AG08396 (cell line): ENCODE data around the gene OR11A1.

ENCODE experiments used
- DNase-seq: peaks from one replicate; pipeline ENCODE4 v3.0.0; 2012; ENCODE audit warnings: low spot score, mixed read lengths

The OR11A1 gene

GRCh38 chr6:29456971-29457370 is at the start of gene OR11A1, which contains the start of gene OR2H1:
Gene OR11A1, minus strand, starts transcription at chr6:29457071. Its CDS starts 29,430 bp downstream, at chr6:29427641.
Gene OR2H1, plus strand, starts transcription at chr6:29457155. Its CDS starts 4,615 bp downstream, at chr6:29461770.
- no peak for DNase-seq

- no peak for DNase-seq
Measured at GRCh38 chr6:29506446-29507067, 49.7 kb upstream of the OR11A1 start.

DNA sequence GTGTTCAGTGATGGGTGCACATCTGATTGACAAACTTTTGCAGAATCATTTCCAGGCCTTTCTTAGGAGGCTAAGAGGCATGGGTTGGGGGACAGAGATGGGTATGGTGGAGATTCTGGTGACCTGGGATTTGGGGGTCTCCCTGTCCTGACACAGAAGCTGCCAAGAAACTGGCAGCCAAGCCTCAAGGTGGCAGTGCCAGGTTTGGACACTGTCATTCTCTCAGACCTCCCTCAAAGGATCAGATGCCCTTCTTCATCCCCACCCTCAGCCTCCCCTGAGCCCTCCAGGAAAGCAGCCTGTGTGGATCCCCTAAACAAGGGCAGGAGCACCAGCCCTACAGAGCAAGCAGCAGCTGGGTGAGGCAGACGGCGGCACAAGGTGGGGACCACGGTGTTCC is 48.9 kb upstream of the OR11A1 start:
- no peak for DNase-seq

DNA sequence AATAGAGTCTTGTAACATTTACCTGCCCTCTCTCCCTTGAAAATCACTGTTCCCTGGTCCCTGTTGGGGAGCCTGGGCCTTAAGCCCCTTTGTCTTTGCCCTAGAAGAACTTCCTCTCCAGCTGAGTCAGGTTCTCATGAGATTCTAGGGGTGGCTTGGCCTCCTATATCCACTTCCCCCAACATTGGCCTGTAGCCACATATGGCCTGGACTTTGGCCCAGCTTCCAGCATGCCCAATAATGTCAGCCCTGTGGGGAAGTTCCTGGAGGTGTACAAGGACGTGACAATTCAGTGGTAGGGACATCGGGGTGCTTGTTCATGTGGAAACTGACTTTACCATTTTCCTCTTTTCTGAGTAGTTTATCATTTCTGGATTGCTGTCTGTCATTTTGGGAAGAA is 48.1 kb upstream of the OR11A1 start:
- no peak for DNase-seq

GRCh38 chr6:29502597-29502996 is 45.7 kb upstream of the OR11A1 start:
- no peak for DNase-seq

DNA sequence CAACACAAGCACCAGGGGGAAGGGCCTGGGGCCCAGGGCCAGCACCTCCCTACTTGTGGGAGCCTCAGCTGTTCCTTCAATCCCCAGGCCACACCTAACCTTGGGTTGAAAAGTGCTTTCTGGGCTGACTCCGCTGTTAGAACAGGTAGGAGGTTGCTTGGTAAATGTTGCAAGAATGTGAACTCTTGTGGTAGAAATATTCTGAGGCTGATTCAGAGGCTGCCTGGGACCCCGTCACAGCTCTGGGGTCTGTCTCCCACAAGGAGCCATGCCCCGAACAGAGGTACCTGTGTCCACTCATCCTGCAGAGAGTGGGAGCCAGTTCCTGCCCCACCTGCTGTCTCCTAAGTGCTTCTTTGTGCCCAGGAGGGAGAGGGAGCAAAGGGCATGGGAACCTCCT is 45.3 kb upstream of the OR11A1 start:
- DNase-seq, result no peak

DNA sequence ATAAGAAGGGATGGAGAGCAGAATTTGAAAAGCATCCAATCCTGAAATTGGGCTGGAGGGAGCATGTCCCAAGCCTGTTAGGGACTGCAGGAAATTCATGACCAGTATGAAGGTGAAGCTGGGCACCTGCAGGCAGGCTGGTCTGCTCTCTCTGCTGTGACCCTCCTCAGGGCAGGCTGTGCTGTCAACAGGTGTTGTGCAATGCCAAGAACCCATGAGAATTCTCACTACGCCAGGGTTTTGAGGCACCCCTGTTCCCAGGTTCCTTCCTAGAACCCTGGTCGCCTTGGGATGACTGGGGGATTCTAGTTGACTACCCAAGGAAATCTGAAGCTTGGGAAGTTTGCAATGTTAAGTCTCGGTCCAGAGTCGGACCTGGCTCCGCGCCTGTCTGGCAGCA is 44.2 kb upstream of the OR11A1 start:
- no peak for DNase-seq

DNA sequence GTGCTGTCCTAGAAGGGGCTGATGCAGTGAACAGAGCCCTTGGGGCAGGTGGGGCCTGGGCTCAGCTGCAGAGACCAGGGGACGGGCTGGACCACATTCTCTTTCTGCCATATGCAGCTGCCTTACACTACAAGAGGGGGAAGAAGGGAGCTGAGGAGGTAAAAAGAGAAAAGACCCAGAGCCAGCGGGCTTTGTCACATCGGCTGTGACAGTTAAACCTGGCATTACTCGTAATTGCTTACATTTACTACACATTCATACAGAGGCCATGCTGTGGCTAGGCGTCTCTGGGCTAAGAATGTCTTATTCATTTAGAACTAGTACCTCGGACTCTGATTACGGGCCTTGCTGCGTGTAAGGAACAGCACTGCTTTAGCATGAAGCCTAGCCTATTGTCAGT is 43.7 kb upstream of the OR11A1 start:
- no peak for DNase-seq

DNA sequence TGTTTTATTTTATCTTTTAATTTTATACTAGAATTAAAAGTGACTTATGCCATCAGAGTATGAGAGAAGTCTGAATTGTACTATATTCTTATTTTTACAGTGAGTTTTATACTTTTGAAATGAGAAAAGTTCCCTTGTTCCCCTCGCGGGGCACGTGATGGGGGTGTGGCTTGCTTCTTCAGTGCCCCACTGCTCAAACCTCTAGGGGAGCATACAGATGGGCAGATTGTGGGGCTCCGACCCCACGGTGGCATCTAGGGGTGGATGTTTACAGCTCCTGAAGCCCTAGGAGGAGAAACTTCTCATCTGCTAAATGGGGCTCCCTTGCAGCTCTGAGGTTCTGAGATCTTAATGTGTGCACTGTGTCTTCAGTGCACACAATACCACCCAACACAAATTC is 42.8 kb upstream of the OR11A1 start:
- DNase-seq, result no peak

- no peak for DNase-seq
Measured at GRCh38 chr6:29496961-29497360, 40.1 kb upstream of the OR11A1 start.

- no peak for DNase-seq
Measured at GRCh38 chr6:29495571-29495970, 38.7 kb upstream of the OR11A1 start.

DNA sequence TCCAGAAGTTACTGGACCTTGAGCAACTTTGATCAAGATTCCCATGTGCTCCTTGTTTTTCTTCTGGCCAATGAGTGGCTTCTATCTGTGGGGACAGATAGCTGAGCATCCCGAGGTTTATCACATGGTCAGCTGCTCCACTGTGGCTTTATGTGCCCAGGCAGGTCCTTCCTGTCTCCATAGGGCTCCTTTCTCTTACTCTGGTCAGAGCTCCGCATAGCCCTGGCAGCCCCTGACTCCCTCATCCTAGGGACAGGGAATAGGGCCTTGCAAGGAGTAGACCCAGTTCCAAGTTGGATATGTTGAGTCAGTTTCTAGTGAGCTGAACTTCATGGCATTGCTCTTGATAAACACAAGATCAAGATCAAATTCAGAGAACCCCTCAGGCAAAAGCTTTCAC is 37.3 kb upstream of the OR11A1 start:
- no peak for DNase-seq

DNA sequence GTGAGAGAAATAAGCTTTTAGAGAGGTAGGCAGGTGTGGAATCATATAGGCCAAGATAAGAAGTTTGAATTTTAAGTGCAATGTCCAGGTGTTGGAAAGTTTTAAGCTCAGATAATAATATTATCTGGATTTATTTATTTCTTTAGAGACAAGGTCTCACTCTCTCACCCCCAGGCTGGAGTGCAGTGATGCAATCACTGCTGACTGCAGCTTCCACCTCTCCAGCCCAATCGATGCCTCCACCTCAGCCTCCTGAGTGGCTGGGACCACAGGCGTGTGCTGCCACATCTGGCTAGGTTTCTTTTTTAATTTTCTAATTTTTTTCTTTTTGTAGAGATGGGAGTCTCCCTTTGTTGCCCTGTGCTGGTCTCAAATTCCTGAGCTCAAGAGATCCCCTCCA is 36.4 kb upstream of the OR11A1 start:
- no peak for DNase-seq

- no peak for DNase-seq
Measured at GRCh38 chr6:29491574-29491973, 34.7 kb upstream of the OR11A1 start.

GRCh38 chr6:29490552-29490951 is 33.7 kb upstream of the OR11A1 start:
- DNase-seq, result no peak

- no peak for DNase-seq
Measured at GRCh38 chr6:29490055-29490454, 33.2 kb upstream of the OR11A1 start.

DNA sequence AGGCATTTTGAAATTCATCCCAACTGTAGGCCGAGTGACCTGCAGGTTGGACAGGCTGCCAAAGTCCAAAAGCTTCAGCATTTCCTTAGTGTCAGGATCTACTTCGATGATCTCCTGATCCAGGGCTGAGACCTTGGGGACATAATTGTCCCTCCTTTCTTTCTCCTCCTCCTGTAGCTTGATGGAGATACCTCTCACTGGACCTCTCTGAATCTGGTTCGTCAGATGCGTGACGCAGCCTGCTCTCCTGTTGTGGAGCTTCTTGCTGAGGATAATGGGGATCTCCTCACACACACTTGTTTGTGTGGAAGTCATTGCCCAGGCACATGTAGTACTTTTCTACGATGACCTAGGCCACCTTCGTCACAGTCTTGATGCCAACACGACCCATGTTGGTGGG is 32.4 kb upstream of the OR11A1 start:
- no peak for DNase-seq

- no peak for DNase-seq
Measured at GRCh38 chr6:29488874-29489273, 32.0 kb upstream of the OR11A1 start.

- no peak for DNase-seq
Measured at GRCh38 chr6:29487660-29488059, 30.8 kb upstream of the OR11A1 start, which contains the start of gene MAS1L. Gene MAS1L, minus strand, starts transcription at chr6:29487956. Its CDS starts 54 bp downstream, at chr6:29487902.

- DNase-seq, result no peak
Measured at GRCh38 chr6:29487131-29487530, 30.3 kb upstream of the OR11A1 start.

DNA sequence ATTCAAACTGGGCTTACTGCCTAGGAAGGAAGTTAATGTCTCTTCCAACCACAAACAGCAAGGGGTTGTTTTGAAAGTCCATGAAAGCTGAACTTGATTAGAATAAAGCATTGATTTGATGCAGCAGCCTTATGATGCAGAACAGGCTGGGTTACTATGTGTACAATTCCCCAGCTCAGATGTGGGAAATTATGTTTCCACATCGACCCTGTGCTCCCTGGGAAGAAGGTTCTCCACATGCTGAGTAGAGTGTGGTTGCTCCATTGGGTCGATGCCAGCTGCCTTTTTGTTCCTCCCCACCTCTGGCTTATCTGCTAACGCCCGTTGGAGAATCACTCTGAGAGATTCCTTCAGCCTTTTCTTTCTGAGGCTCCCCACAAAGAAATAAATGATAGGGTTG is 29.7 kb upstream of the OR11A1 start:
- no peak for DNase-seq

DNA sequence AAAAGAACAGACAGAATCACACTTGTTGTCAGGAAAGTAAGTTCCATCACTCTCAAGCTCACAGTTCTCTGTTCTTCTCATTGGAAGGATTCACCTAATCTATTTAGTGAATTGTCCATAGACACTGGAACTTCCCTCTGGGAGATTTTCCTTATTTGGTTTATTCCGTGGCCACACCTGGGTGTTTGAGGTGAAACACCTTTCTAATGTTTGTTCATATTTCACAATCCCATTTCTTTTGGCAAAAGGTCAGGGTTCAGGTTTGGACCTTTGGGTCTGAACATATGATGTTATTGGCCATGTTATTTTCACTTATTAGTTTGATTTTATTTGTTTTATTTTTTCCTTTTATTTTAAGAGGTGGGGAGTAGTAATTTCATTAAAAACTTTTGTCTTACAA is 26.9 kb upstream of the OR11A1 start:
- DNase-seq, result no peak

DNA sequence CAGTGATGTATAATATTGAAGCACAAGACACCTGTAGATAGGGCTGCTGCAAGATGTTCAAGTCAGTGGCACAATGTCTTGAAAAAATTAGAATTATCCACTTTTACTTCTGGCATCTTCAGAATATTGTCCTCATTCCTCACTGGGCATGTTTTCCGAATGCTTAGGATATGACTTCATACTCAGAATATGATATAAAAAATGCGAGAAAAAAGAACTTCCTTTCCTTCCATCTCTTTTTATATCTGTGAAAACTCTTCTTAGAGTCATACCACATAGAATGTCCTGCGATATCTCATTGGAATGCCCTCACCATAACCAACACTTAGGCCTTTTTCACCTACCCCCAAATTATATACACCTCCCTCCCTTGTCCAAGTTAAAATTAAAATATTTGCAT is 26.3 kb upstream of the OR11A1 start:
- no peak for DNase-seq

DNA sequence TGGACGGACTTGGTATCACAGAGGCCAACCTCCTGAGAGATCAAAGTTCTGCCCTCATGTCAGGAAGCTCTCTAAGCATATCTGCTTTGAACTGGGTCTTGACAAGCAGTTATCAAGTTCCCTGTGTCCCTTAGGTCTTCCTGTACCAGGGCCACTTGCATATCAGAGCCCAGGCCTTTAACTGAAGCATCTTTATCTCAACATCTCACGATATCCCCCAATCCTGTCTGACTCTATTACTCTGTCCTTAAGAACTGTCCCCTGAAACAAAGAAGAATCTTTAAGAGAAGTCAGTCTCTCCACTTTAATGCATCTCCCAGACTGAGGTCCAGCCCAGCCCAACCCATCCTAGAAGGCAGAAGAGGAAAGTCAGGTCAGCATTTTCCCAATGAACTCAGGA is 22.7 kb upstream of the OR11A1 start:
- DNase-seq, result no peak

DNA sequence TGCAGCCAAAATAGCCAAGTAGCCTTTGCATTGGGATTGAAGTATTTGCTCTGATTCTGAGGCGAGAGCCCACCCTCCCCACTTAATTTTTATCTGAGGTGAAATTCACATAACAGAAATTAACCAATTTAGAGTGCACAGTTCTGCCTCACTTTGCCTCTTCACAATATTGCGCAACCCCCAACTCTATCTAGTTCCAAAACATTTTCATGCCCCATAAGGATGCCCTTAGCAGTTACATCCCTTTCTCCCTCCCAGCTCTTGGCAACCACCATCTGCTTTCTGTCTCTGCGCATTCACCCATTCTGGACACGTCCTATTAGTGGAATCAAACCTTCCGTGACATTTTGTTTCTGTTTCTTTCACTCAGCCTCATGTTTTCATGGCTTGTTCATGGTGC is 21.9 kb upstream of the OR11A1 start:
- DNase-seq, result no peak
